Effector CD8-positive, alpha-beta T cell (primary cell): ENCODE data around the gene DSG2.

Experiments
- DNase-seq: peaks from one replicate; lab custom pipeline; 2025; lab: John Stamatoyannopoulos, UW

DSG2 gene

GRCh38 chr18:31555971-31556747 is 58.2 kb downstream of the DSG2 start:
- DNase-seq: no peak

DNA sequence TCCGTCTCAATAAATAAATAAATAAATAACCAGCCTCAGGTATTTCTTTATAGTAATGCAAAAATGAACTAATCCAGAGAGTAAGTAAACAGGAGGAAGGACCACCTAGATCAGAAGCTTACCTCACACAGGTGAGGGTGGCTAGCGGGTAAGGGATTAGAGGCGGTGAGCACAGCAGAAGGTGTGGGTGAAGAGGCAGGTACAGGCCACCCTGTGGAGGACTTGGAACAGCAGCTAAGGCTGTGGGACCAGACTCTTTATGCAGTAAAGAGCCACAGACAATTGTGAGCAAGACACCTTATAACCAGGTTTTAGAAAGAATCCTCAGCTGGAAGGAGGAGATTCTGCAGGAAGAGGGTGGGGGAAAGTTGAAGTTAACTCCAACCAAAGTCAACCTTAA is 59.5 kb downstream of the DSG2 start:
- no peak for DNase-seq

- DNase-seq: no peak
Measured at GRCh38 chr18:31558567-31558966, 60.6 kb downstream of the DSG2 start.

DNA sequence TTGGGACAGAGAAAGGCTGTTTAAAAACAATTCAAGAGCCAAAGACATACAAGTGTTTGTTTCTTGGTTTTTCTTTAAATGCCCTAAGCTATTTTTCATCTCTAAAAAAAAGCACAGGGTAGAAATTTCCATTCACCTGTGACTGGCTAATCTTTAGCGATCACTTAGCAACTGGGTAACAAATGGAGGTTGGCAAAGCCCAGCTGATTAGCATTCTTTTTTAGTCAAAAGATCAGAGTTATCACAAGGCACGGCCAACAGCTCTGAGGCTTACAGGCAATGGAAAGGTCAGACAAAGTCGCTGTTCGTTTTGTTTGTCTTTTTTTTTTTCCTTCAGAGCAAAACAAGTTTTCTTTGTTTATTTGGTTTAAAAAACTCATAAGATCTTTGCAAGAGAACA is 64.7 kb downstream of the DSG2 start:
- DNase-seq: no peak

GRCh38 chr18:31563778-31564177 is 65.8 kb downstream of the DSG2 start:
- DNase-seq: no peak

DNA sequence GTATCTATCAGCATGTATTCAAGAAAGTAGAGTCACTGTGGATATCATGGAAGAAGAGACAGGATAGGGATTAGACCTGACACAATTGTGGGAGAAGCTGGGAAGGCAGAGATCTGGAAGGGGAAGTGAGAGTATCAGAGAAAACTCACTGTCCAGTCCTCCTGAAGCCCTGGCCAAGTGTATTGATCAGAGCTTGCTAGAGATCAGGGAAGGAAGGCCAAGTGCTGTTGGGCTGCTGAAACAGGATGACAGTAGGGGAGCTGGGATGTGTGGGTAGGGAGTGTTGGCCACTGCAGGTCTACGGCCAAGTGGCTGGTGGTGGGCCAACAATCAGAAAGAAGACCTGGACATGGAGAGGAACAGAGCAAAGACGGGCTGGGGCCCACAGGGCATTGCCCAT is 67.4 kb downstream of the DSG2 start:
- DNase-seq: no peak

GRCh38 chr18:31565782-31566512 is 68.0 kb downstream of the DSG2 start:
- no peak for DNase-seq

DNA sequence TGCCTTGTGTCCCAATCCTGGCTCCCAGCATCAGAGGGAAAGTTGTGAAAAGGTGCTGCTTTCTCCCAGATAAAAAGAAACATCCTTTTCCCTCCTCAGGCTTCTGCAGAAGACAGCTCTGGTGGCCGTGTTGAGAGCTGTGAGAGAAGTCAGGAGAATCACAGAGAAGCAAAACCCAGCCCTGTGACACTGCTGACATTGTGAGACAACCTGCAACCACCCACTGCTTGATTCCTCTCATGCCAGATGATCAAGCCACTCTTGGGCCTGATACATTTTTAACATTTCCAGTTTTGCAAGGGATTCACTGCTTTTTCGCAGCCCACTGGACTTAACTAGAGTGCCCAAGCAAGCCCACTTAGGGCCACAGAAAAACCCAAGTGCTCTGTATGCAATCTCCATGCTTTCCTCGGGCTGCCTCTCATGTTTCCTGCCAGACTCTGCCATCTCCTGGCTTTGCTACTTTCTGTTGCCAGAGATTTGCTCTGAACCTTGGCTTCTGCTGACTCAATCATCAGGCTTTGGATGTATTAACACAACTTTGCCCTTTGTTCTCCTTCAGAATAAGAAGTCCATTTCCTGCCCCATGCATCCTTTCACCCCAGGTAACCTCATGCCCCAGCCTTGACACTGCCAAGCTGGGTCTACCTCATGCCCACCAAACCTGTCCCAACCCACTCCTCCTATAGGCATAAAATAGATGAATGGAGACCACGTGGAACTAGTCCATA is 68.8 kb downstream of the DSG2 start:
- no peak for DNase-seq

DNA sequence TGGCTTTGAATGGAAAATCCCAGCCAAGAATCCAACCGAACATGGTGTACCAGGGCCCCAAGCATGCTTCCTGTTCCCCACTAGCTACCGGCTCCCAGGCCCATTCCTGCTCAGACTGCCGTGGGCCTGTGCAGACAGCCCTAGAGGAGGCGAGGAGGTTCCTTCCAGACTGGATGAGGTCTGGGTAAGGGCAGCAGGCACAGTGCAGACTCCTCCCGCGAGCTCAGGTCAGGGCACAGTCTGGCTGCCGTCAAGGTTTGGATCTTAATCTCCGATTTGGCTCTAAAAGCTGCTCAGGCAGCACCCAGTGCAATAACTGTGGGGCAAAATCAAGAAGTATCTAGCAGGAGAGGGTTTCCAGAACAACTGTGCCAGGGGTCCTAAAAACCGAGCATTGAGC is 74.4 kb downstream of the DSG2 start:
- DNase-seq: no peak

DNA sequence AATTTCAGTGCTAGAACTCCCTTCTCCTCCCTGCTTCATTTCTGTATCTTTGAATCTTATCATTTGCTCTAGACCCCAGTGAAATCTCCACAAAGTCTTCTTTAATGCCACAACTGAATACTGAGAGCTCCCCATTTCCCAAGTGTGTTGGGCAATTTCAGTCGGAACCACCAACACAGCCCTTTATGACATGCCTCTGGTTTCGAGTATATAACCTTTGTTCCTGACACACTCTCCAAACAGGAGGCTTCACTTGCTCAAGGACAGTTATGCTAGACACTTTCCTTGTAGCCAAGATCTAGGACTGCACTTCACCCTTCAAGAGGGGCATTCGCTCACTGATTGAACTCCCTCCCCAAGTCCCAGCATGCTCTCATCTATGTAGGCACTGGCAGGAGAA is 75.1 kb downstream of the DSG2 start:
- DNase-seq: no peak

- no peak for DNase-seq
Measured at GRCh38 chr18:31574359-31574758, 76.4 kb downstream of the DSG2 start.

- DNase-seq: no peak
Measured at GRCh38 chr18:31575515-31576257, 77.7 kb downstream of the DSG2 start.

DNA sequence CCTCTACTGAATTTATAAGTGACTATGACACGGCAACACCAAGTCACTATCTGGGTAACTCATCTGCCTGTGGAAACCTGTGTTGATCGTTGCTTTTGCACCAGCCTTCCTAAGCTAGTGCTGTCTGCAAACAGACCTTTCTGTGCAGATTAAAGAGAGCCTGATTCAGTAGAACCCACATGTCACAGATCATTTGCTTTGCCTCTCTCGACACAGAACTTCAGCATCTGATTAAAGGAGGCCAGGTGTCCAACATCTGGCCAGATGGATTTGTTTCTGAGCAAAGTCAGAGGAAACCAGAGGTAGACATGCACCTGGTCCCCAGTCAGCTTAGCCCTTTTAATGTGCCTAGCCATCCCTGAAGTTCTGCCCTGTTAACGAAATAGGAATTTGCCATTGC is 78.7 kb downstream of the DSG2 start:
- no peak for DNase-seq

GRCh38 chr18:31577195-31577594 is 79.2 kb downstream of the DSG2 start:
- no peak for DNase-seq

DNA sequence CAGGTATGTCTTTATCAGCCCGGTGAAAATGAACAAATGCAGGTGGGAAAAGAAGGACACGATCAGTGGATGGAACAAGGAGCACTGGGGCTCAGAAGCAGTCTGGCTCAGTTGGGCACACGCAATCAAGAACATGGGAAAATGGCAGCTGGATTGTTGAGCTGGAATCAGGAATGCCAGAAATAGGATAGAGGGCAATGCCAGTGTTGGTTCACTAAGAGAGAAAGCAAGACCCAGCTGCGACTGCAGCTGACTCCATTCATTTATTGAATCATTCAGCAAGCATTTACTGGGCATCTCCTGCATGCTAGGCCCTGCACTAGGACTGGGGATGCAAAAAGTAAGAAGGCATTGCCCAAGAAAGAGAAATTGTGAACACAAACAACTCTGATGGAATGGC is 80.1 kb downstream of the DSG2 start:
- no peak for DNase-seq

GRCh38 chr18:31579375-31579774 is 81.4 kb downstream of the DSG2 start:
- no peak for DNase-seq

DNA sequence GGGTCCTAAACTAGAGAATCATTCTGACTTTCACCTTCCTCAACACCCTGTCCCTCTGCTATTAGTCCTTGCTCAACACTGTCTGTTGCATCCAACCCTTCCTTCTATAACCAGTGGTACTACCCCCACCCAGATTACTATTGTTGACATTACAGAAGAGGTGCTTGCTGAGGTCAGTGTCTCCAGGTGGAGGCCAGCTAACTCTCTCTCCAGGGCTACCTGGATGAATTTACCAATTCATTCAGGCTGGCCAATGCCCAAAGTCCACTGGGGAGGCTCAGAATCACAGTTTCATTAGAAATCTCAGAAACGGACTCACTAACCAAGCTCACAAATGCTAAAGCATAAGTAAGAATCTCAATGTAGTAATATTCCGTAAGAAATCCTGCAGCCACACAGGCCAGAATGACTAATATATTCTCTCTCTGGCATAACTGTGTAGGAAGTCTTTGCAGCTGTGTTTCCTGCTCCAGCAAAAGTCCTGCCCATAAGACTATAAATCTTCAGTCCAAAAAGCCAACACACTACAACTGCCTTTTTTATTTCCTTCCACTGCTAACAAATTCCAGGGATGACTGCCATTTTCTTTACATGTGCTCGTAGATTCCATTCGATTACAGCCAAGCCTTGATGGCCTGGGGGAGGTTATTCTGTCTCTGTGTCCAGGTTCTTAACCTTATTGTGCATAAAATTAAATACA is 83.7 kb downstream of the DSG2 start:
- no peak for DNase-seq

DNA sequence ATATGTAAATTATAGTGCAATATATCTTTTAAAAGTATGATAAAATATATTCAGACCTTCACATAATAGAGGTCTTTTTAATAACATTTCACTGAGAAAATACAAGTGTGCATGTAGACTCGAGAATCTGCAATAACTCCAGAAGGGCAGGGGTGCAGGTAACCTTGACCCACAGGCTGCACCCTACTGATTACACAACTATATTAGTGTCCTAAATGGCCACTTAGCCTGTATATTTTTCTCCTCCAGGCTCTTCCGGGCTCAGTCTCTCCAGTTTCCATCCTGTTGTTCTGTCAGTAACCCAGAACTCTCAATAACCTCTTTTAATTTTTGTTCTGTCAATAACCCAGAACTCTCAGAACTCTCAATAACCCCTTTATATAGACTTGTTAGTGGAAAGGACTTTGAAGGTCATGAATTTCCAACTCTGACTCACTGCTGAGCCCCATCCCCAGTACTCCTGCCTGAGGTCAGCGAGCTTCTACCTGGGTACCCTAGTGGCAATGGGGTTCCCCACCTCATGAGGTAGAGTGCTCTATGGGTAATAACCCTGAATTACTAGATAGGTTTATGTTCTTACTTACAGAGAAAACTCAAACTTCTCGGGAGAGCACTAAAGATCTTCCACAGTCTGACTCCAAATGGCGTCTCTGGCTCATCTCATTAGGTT is 85.3 kb downstream of the DSG2 start:
- DNase-seq: no peak

DNA sequence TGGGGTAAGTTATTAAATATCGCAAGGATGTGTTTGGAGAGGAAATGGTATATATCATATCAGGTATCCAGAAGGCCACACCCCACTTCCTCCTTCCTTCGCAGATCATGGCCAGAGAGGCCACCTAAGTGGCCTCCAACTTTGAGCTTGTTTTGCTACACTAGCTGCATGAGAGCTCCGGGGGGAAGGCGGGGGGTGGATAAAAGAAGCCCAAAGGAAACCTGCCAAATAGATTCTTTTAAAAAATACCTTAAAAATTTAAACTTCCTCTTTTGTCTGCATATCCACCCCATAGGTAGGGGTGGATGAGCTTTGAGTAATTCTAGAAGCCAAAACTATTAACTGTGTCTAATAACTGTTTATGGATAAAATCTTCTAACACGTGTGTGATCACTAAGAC is 88.0 kb downstream of the DSG2 start:
- DNase-seq: no peak

GRCh38 chr18:31586616-31587015 is 88.6 kb downstream of the DSG2 start:
- DNase-seq: no peak

DNA sequence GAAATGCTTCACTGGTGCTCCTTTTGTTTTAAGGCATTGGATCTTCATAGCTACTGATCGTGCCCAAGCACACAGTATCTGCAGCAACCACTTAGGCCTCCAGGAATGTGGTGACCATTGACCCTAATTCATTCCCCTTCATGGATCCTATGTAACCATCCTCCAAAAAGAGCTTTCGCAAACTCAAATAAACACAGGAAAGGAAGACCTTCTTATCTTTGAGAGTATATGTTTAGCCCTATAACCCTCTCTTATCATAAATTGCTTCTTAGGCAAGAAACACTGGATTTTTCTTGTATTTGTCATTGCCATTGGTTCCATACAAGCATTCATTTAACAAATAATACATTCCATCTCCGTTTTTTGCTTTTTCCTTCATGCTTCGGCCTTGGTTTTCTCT is 89.6 kb downstream of the DSG2 start:
- no peak for DNase-seq
